H1 (cell line): ENCODE data around the gene NSD2. TPM values are rescaled to one million over a fixed set of nuclear protein-coding genes. Genes with fewer than 3 reads are reported as not detected.

Experiments
- CTCF ChIA-PET: fragments of 300-600 bp; sonication (Branson Sonifier 250); formaldehyde crosslinking; loops from one replicate; lab custom pipeline; 2021; ENCODE audit not compliant: partially characterized antibody; lab: Charles Lee
- POLR2A ChIA-PET: fragments of 300-600 bp; sonication (Branson Sonifier 250); formaldehyde crosslinking; loops from one replicate; lab custom pipeline; 2021; ENCODE audit warnings: inconsistent platforms; ENCODE audit not compliant: partially characterized antibody; lab: Charles Lee
- DNase-seq, 2 experiments: peaks; one replicate each; pipeline versions ENCODE4 v3.0.0 to v3.0.0-alpha.2; 2010 to 2022; ENCODE audit warnings: low spot score in 2 of 2, low read depth in 1 of 2, mixed read lengths in 1 of 2
- FAIRE-seq: peaks from 2 replicates; lab custom pipeline; 2011; peaks lifted over from hg19 to GRCh38; lab: Jason Lieb, UNC
- H2AFZ ChIP-seq: 2 replicates; pipeline ENCODE4 v1.8.1; 2012; ENCODE audit warnings: low read length, inconsistent platforms
- H2AK5ac ChIP-seq: 2 replicates; pipeline ENCODE4 v1.6.1; 2013; ENCODE audit warnings: low read depth, low read length
- H2BK120ac ChIP-seq: replicated peaks from 2 replicates; pipeline ENCODE3; 2013; ENCODE audit warnings: low read depth, low read length, inconsistent platforms
- H2BK12ac ChIP-seq: 2 replicates; pipeline ENCODE4 v1.6.1; 2013; ENCODE audit warnings: low read depth, low read length
- H2BK15ac ChIP-seq: 2 replicates; pipeline ENCODE4 v1.6.1; 2013; ENCODE audit warnings: low read length
- H2BK20ac ChIP-seq: 2 replicates; pipeline ENCODE4 v1.6.1; 2013; ENCODE audit warnings: low read length
- H2BK5ac ChIP-seq: 2 replicates; pipeline ENCODE4 v1.6.1; 2013; ENCODE audit warnings: low read depth, low read length
- H3K14ac ChIP-seq: 2 replicates; pipeline ENCODE4 v1.6.1; 2013; ENCODE audit warnings: inconsistent platforms; ENCODE audit not compliant: insufficient read length
- H3K18ac ChIP-seq: 2 replicates; pipeline ENCODE4 v1.6.1; 2013; ENCODE audit warnings: low read length; ENCODE audit errors: extremely low read depth
- H3K23ac ChIP-seq: 2 replicates; pipeline ENCODE4 v1.6.1; 2013; ENCODE audit warnings: inconsistent platforms; ENCODE audit not compliant: insufficient read length
- H3K23me2 ChIP-seq: 2 replicates; pipeline ENCODE4 v1.6.1; 2013; ENCODE audit warnings: low read depth, low read length
- H3K27ac ChIP-seq: 2 replicates; pipeline ENCODE4 v1.6.1; 2011; ENCODE audit warnings: low read depth, low read length, inconsistent platforms
- H3K27me3 ChIP-seq, 4 experiments: replicated peaks in 1 of 4; 1 replicate in 1 of 4; 2 replicates in 3 of 4; pipeline versions ENCODE4 v1.6.1 to v1.8.1; 2011 to 2013; ENCODE audit warnings: low read length in 3 of 4, mild to moderate bottlenecking in 3 of 4, inconsistent platforms in 2 of 4, mixed read lengths in 2 of 4, moderate library complexity in 1 of 4; ENCODE audit not compliant: control insufficient read depth in 3 of 4, insufficient read depth in 3 of 4; ENCODE audit errors: extremely low read depth in 1 of 4
- H3K36me3 ChIP-seq, 4 experiments: 2 replicates each; pipeline versions ENCODE4 v1.6.1 to v1.8.1; 2011 to 2013; ENCODE audit warnings: mild to moderate bottlenecking in 4 of 4, low read length in 3 of 4, moderate library complexity in 2 of 4, control low read depth in 1 of 4, inconsistent platforms in 1 of 4; ENCODE audit not compliant: insufficient read depth in 4 of 4, control insufficient read depth in 2 of 4
- H3K4ac ChIP-seq: replicated peaks from 2 replicates; pipeline ENCODE3; 2013; ENCODE audit warnings: low read length, low read depth, mixed read lengths, inconsistent platforms; ENCODE audit not compliant: insufficient read length
- H3K4me1 ChIP-seq, 4 experiments: replicated peaks in 1 of 4; 1 replicate in 1 of 4; 2 replicates in 3 of 4; pipeline versions ENCODE4 v1.6.1 to v1.8.1; 2011 to 2013; ENCODE audit warnings: low read length in 3 of 4, inconsistent platforms in 2 of 4, mixed read lengths in 1 of 4; ENCODE audit not compliant: insufficient read depth in 4 of 4, control insufficient read depth in 3 of 4
- H3K4me2 ChIP-seq, 2 experiments: 2 replicates each; pipeline versions ENCODE4 v1.6.1 to v1.8.1; 2011 to 2013; ENCODE audit warnings: low read depth in 2 of 2, low read length in 2 of 2, control low read depth in 1 of 2, inconsistent platforms in 1 of 2, mild to moderate bottlenecking in 1 of 2; ENCODE audit not compliant: insufficient read depth in 1 of 2
- H3K4me3 ChIP-seq, 4 experiments: fragments of 200-600, 300-600 bp in 1 of 4; sonication (generic), shearing (Covaris generic), sonication (Bioruptor Twin) in 1 of 4; 2 replicates each; pipeline versions ENCODE4 v1.5.1 to v1.8.1; 2011 to 2016; ENCODE audit warnings: low read length in 4 of 4, low read depth in 3 of 4, control low read depth in 2 of 4, inconsistent platforms in 2 of 4, mild to moderate bottlenecking in 2 of 4, mixed read lengths in 1 of 4, moderate library complexity in 1 of 4; ENCODE audit not compliant: insufficient read depth in 2 of 4; ENCODE audit errors: extremely low read depth in 1 of 4
- H3K56ac ChIP-seq: replicated peaks from 2 replicates; pipeline ENCODE3; 2013; ENCODE audit warnings: low read depth, mild to moderate bottlenecking, mixed read lengths, low read length, inconsistent platforms; ENCODE audit not compliant: insufficient read length
- H3K79me1 ChIP-seq: 2 replicates; pipeline ENCODE4 v1.6.1; 2013; ENCODE audit warnings: low read depth, low read length, control low read depth
- H3K79me2 ChIP-seq, 2 experiments: 2 replicates each; pipeline versions ENCODE4 v1.6.1 to v1.8.1; 2012 to 2013; ENCODE audit warnings: low read length in 2 of 2, mild to moderate bottlenecking in 2 of 2, inconsistent platforms in 1 of 2; ENCODE audit not compliant: insufficient read depth in 2 of 2, control insufficient read depth in 1 of 2
- H3K9ac ChIP-seq, 4 experiments: replicated peaks in 1 of 4; 1 replicate in 1 of 4; 2 replicates in 3 of 4; pipeline versions ENCODE4 v1.6.1 to v1.8.1; 2011 to 2013; ENCODE audit warnings: low read depth in 3 of 4, low read length in 3 of 4, control low read depth in 2 of 4, mild to moderate bottlenecking in 2 of 4, moderate library complexity in 2 of 4, inconsistent platforms in 1 of 4; ENCODE audit errors: extremely low read depth in 1 of 4
- H3K9me3 ChIP-seq, 2 experiments: 2 replicates each; pipeline versions ENCODE4 v1.6.1 to v1.8.1; 2012 to 2013; ENCODE audit warnings: mild to moderate bottlenecking in 2 of 2, moderate library complexity in 2 of 2, control low read depth in 1 of 2, inconsistent platforms in 1 of 2, low read depth in 1 of 2, low read length in 1 of 2, mixed read lengths in 1 of 2; ENCODE audit not compliant: insufficient read depth in 2 of 2
- H4K20me1 ChIP-seq, 2 experiments: replicated peaks in 1 of 2; 2 replicates each; pipeline versions ENCODE3 to v1.8.1; 2011 to 2013; ENCODE audit warnings: inconsistent platforms in 2 of 2, low read length in 2 of 2, mild to moderate bottlenecking in 1 of 2; ENCODE audit not compliant: insufficient read depth in 2 of 2, control insufficient read depth in 1 of 2
- H4K5ac ChIP-seq: 2 replicates; pipeline ENCODE4 v1.6.1; 2013; ENCODE audit warnings: low read length, low read depth, mixed read lengths, inconsistent platforms; ENCODE audit not compliant: insufficient read length
- H4K8ac ChIP-seq: 2 replicates; pipeline ENCODE4 v1.8.0; 2013; ENCODE audit warnings: mild to moderate bottlenecking, moderate library complexity, low read length, inconsistent platforms; ENCODE audit not compliant: insufficient read depth; ENCODE audit errors: extremely low read depth
- H4K91ac ChIP-seq: replicated peaks from 2 replicates; pipeline ENCODE3; 2013; ENCODE audit warnings: low read length, mixed read lengths, inconsistent platforms; ENCODE audit not compliant: insufficient read length
- ASH2L ChIP-seq: fragments of 200-600, 300-600 bp; sonication (generic); IDR thresholded peaks from one replicate; pipeline ENCODE4 v1.7.1; 2017; ENCODE audit warnings: low read length
- CBX5 ChIP-seq: fragments of 300-800, 300-1000 bp; sonication (generic); IDR thresholded peaks from 2 replicates; pipeline ENCODE4 v1.7.1; 2016; ENCODE audit warnings: antibody characterized with exemption, low read length, low read depth
- CEBPB ChIP-seq: IDR thresholded peaks from 2 replicates; pipeline ENCODE4 v1.6.1; 2012; ENCODE audit warnings: low read depth, low read length
- CHD1 ChIP-seq: IDR thresholded peaks from 2 replicates; pipeline ENCODE4 v1.6.1; 2012; ENCODE audit warnings: low read depth, low read length, improper control_type of control experiment
- FOSL1 ChIP-seq: IDR thresholded peaks from 2 replicates; pipeline ENCODE4 v1.6.1; 2011; ENCODE audit warnings: mild to moderate bottlenecking, low read depth, low read length, moderate library complexity; ENCODE audit not compliant: insufficient read depth
- GABPA ChIP-seq: IDR thresholded peaks from 2 replicates; pipeline ENCODE4 v1.6.1; 2011; ENCODE audit warnings: mild to moderate bottlenecking, low read length, moderate library complexity, borderline replicate concordance; ENCODE audit not compliant: insufficient read depth
- NRF1 ChIP-seq: IDR thresholded peaks from 2 replicates; pipeline ENCODE4 v1.6.1; 2011; ENCODE audit warnings: mild to moderate bottlenecking, low read depth, low read length, improper control_type of control experiment
- POLR2A ChIP-seq, 2 experiments: IDR thresholded peaks; 1 replicate in 1 of 2; 2 replicates in 1 of 2; pipeline ENCODE4 v1.6.1; 2011; ENCODE audit warnings: low read depth in 2 of 2, low read length in 2 of 2, mild to moderate bottlenecking in 2 of 2; ENCODE audit errors: control extremely low read depth in 1 of 2
- SP2 ChIP-seq: IDR thresholded peaks from 2 replicates; pipeline ENCODE4 v1.6.1; 2012; ENCODE audit warnings: mild to moderate bottlenecking, low read length, inconsistent platforms
- WGBS, 2 experiments: shearing (Covaris generic) in 1 of 2; methylation state at CpG; one replicate each; pipeline versions ENCODE4 v1.1.6 to v1.1.7; 2013 to 2015; ENCODE audit warnings: low lambda C conversion rate in 2 of 2, mixed read lengths in 2 of 2, inconsistent platforms in 1 of 2, low coverage in 1 of 2, missing lambda C conversion rate in 1 of 2; ENCODE audit not compliant: insufficient replicate concordance in 2 of 2, insufficient coverage in 1 of 2, insufficient read length in 1 of 2; ENCODE audit errors: extremely low coverage in 1 of 2, missing lambda C conversion rate in 1 of 2; 5-methylcytosine and 5-hydroxymethylcytosine counted together
- polyA plus RNA-seq, 7 experiments: library from polyadenylated mRNA; depleted of rRNA in 3 of 7; stranded (reverse) in 5 of 7; unstranded in 2 of 7; fragments of >200 nt in 5 of 7; fragments of 200-250 nt in 2 of 7; gene quantifications; 1 replicate in 5 of 7; 2 replicates in 1 of 7; 4 replicates in 1 of 7; pipeline versions ENCODE4 v1.2.1 to v1.2.3, GENCODE V29; 2011 to 2013; ENCODE audit warnings: missing spikeins in 2 of 7, mixed read lengths in 2 of 7
- total RNA-seq: library from RNA; stranded (reverse); fragmentation: NEBNext Ultra II Directional; extraction: Animal tissue kit (Norgen Biotek cat#: 25700); gene quantifications from 2 replicates; pipeline ENCODE4 v1.2.1, GENCODE V29; 2021
- TF ChIP-seq, protein P1 (sequence below): IDR thresholded peaks from 2 replicates; pipeline ENCODE4 v1.6.1; 2011; ENCODE audit warnings: low read length, improper control_type of control experiment

The NSD2 gene
- total and polyA plus RNA-seq, 2 of the 8 experiments (the other 6 are each of a cell fraction or from before 2014, with no cell fraction given), result 26.7 to 129 TPM

GRCh38 chr4:1880332-1880731 lies 9.1 kb downstream of the NSD2 start:
- H3K27ac ChIP-seq, result no peak overlapping the region
- no peaks in the 10 kb centered on the region; a peak in 2 of 7 replicates for H3K4me1 ChIP-seq
- ChIA-PET CTCF (interaction anchor here (1.2 kb wide), 1 partner anchor 19 kb away, joined by 4 read pairs; no protein-coding TSS in a partner anchor), POLR2A (no interaction called here)
- no peak overlapping the region for H2AFZ ChIP-seq
- H2BK12ac ChIP-seq, result no peak overlapping the region
- peaks cover 14% of the 10 kb centered on the region for H3K79me1 ChIP-seq
- H3K4ac ChIP-seq, result no peak overlapping the region
- no peak overlapping the region for H2BK15ac ChIP-seq
- no peak overlapping the region for H4K8ac ChIP-seq
- H3K23ac ChIP-seq, result no peak overlapping the region
- H2BK20ac ChIP-seq, result no peak overlapping the region
- H2BK5ac ChIP-seq, result no peak overlapping the region
- no peak for DNase-seq
- TF ChIP-seq ASH2L, result no peak
- no peak for TF ChIP-seq CBX5
- no peak for TF ChIP-seq SP2
- no peak for TF ChIP-seq POLR2A (IDR thresholded peaks at IDR 0.05; ENCODE audit: control extremely low read depth in 1 of 2, low read depth in 2 of 2, low read length in 2 of 2)
- TF ChIP-seq FOSL1, result no peak
- TF ChIP-seq, protein P1, sequence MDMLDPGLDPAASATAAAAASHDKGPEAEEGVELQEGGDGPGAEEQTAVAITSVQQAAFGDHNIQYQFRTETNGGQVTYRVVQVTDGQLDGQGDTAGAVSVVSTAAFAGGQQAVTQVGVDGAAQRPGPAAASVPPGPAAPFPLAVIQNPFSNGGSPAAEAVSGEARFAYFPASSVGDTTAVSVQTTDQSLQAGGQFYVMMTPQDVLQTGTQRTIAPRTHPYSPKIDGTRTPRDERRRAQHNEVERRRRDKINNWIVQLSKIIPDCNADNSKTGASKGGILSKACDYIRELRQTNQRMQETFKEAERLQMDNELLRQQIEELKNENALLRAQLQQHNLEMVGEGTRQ, result no peak
- no peak for TF ChIP-seq CEBPB
- no peak for TF ChIP-seq GABPA
- TF ChIP-seq CHD1, result no peak
- TF ChIP-seq NRF1, result no peak
- TF ChIP-seq, all 59 proteins: peak for 0
- WGBS, 2 experiments, result 75% methylated on average over 1 of the region's 1 CpG; no CpG with 5 or more reads in 1 of the 2 experiments
- no peak overlapping the region for H3K4me3 ChIP-seq
- H4K20me1 ChIP-seq, result peaks cover 37 to 47% of the 10 kb centered on the region in 2 experiments
- no peaks in the 10 kb centered on the region for H3K27me3 ChIP-seq
- no peak overlapping the region for H3K18ac ChIP-seq
- H3K4me2 ChIP-seq, result no peak overlapping the region
- no peak for FAIRE-seq
- peaks cover 24 to 90% of the 10 kb centered on the region in 2 experiments for H3K79me2 ChIP-seq
- H3K9me3 ChIP-seq, result no peaks in the 10 kb centered on the region
- no peak overlapping the region for H3K56ac ChIP-seq
- H4K5ac ChIP-seq, result no peak overlapping the region
- H4K91ac ChIP-seq, result no peak overlapping the region
- H3K36me3 ChIP-seq, result no peaks in the 10 kb centered on the region; a peak in 1 of 8 replicates
- no peak overlapping the region for H3K14ac ChIP-seq
- no peaks in the 10 kb centered on the region for H3K23me2 ChIP-seq
- no peak overlapping the region for H2AK5ac ChIP-seq
- H2BK120ac ChIP-seq, result no peak overlapping the region
- H3K9ac ChIP-seq, result no peak overlapping the region
